Measurements from ENCODE around the gene ABHD16A. TPM values are rescaled to one million over a fixed set of nuclear protein-coding genes. Genes with fewer than 3 reads are reported as not detected.

The ABHD16A gene
- total RNA-seq, 1 donor from 2014 or later: 54.7 TPM

- no peaks in the 10 kb centered on the region for H3K9me3 Mint-ChIP-seq (ENCODE audit: unreplicated experiment)
- peaks cover 15% of the 10 kb centered on the region for H3K4me1 Mint-ChIP-seq (ENCODE audit: unreplicated experiment)
- peaks cover 22% of the 10 kb centered on the region for H3K36me3 Mint-ChIP-seq (ENCODE audit: low read depth, unreplicated experiment)
- H3K27me3 Mint-ChIP-seq (ENCODE audit: unreplicated experiment): peaks cover 6% of the 10 kb centered on the region
- TF ChIP-seq, protein P1, sequence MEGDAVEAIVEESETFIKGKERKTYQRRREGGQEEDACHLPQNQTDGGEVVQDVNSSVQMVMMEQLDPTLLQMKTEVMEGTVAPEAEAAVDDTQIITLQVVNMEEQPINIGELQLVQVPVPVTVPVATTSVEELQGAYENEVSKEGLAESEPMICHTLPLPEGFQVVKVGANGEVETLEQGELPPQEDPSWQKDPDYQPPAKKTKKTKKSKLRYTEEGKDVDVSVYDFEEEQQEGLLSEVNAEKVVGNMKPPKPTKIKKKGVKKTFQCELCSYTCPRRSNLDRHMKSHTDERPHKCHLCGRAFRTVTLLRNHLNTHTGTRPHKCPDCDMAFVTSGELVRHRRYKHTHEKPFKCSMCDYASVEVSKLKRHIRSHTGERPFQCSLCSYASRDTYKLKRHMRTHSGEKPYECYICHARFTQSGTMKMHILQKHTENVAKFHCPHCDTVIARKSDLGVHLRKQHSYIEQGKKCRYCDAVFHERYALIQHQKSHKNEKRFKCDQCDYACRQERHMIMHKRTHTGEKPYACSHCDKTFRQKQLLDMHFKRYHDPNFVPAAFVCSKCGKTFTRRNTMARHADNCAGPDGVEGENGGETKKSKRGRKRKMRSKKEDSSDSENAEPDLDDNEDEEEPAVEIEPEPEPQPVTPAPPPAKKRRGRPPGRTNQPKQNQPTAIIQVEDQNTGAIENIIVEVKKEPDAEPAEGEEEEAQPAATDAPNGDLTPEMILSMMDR (IDR thresholded peaks at IDR 0.05; ENCODE audit: unreplicated experiment): no peak
- H3K27ac Mint-ChIP-seq (ENCODE audit: unreplicated experiment): peak overlapping the region; percentile 76
- H3K4me3 Mint-ChIP-seq (ENCODE audit: unreplicated experiment): peak overlapping the region; percentile 73
- DNase-seq (ENCODE audit: low spot score): peak; percentile 20
These were observed 13.6 kb downstream of the ABHD16A start for GRCh38 chr6:31689249-31690110.

GRCh38 chr6:31687860-31688693 lies 15.0 kb downstream of the ABHD16A start:
- no peak for DNase-seq (ENCODE audit: low spot score)
- H3K9me3 Mint-ChIP-seq (ENCODE audit: unreplicated experiment): no peaks in the 10 kb centered on the region
- H3K4me1 Mint-ChIP-seq (ENCODE audit: unreplicated experiment): peaks cover 18% of the 10 kb centered on the region
- peaks cover 19% of the 10 kb centered on the region for H3K36me3 Mint-ChIP-seq (ENCODE audit: low read depth, unreplicated experiment)
- H3K27ac Mint-ChIP-seq (ENCODE audit: unreplicated experiment): no peak overlapping the region
- H3K4me3 Mint-ChIP-seq (ENCODE audit: unreplicated experiment): no peak overlapping the region
- H3K27me3 Mint-ChIP-seq (ENCODE audit: unreplicated experiment): peaks cover 4% of the 10 kb centered on the region
- TF ChIP-seq, protein P1 (IDR thresholded peaks at IDR 0.05; ENCODE audit: unreplicated experiment): no peak

DNA sequence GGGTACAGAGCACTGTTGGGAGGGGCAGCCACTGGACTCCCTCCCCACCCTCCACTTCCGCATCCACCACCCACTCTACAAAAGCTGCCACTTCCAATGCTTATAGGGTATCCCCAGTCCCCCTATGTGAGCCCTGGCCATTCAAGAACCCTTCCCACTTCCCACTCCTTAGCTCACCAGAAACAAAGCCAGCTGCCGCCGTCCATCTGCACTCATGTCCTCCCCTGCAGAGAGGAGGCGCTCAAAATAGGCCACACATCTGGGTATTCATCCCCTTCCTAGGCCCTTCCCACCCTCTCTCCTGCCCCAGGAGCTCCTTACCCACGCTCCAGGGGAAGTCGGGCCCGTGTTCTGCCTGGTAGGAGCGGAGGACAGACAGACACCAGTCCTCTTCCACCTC lies 15.8 kb downstream of the ABHD16A start:
- H3K27ac Mint-ChIP-seq (ENCODE audit: unreplicated experiment): no peak overlapping the region
- H3K36me3 Mint-ChIP-seq (ENCODE audit: low read depth, unreplicated experiment): peaks cover 16% of the 10 kb centered on the region
- no peak overlapping the region for H3K4me3 Mint-ChIP-seq (ENCODE audit: unreplicated experiment)

DNA sequence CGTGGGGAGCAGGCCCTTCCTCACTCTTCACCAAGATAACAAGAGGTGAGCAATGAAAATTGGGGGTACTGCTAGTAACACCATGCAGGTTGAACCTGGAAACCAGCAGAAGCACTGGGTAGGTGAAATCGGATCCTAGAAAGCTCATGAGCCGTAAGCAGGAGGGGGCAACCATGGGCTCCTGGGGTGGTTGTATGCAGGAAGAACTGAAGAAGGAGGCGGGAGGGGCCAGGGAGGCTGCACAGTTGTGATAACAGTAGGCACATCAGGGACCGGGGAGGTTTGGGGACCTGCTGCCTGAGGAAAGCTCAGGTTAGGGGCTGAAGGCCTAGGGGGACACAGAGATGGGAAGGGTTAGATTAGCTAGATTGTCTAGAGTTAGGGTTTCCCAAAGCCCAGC lies 16.6 kb downstream of the ABHD16A start:
- Mint-ChIP-seq H3K36me3 (ENCODE audit: low read depth, unreplicated experiment) (peaks cover 16% of the 10 kb centered on the region), H3K4me1 (ENCODE audit: unreplicated experiment) (peaks cover 22% of the 10 kb centered on the region), H3K27me3 (ENCODE audit: unreplicated experiment) (peaks cover 4% of the 10 kb centered on the region), H3K9me3 (ENCODE audit: unreplicated experiment) (no peaks in the 10 kb centered on the region), H3K4me3 (ENCODE audit: unreplicated experiment) (peak overlapping the region; percentile 38), H3K27ac (ENCODE audit: unreplicated experiment) (no peak overlapping the region)
- TF ChIP-seq, protein P1 (IDR thresholded peaks at IDR 0.05; ENCODE audit: unreplicated experiment): no peak
- DNase-seq (ENCODE audit: low spot score): no peak

More for the DNA sequence above, 15.8 kb downstream of the ABHD16A start:
- H3K27me3 Mint-ChIP-seq (ENCODE audit: unreplicated experiment): peaks cover 4% of the 10 kb centered on the region
- no peaks in the 10 kb centered on the region for H3K9me3 Mint-ChIP-seq (ENCODE audit: unreplicated experiment)
- H3K4me1 Mint-ChIP-seq (ENCODE audit: unreplicated experiment): peaks cover 19% of the 10 kb centered on the region
- no peak for DNase-seq (ENCODE audit: low spot score)
- TF ChIP-seq, protein P1 (IDR thresholded peaks at IDR 0.05; ENCODE audit: unreplicated experiment): no peak
